T-helper 1 cell treated with Interleukin-12 subunit alpha and Interleukin-12 subunit beta and Interleukin-4 antibody, amounts not matched to agents 30 ng/mL and 1 ng/mL, for 36 hours (primary cell): ENCODE results near the gene CTDSP1. TPM values are rescaled to one million over a fixed set of nuclear protein-coding genes. Genes with fewer than 3 reads are reported as not detected.

Experiments used
- intact Hi-C: fragments of 100-400 bp; cut with micrococcal nuclease; formaldehyde crosslinking; loops from one replicate; pipeline ENCODE4 v1.15.1; 2024
- total RNA-seq: library from RNA; stranded (reverse); gene quantifications from 2 replicates; pipeline ENCODE4 v1.2.3, GENCODE V29; 2022

CTDSP1 gene
- 145 and 146 TPM in 2 replicates for total RNA-seq

GRCh38 chr2:218399391-218400166 is at the start of gene CTDSP1:
TSS of gene CTDSP1 (plus strand) at chr2:218399868. CDS start at chr2:218400091, 223 bp downstream.
- intact Hi-C loops = loop anchor here (1.0 to 5.0 kb wide), 5 partner anchors 763 to 1143 kb away; partner anchors contain the start of genes CHPF, CNPPD1, DNAJB2 and NHEJ1

- intact Hi-C loops = no loop called here
Measured at GRCh38 chr2:218354045-218354444, 45.6 kb upstream of the CTDSP1 start.

GRCh38 chr2:218354850-218355443 is 44.7 kb upstream of the CTDSP1 start:
- intact Hi-C loops = loop anchor here (5.0 kb wide), 1 partner anchor 33 kb away; no protein-coding TSS in a partner anchor

GRCh38 chr2:218357236-218358177 is 42.2 kb upstream of the CTDSP1 start:
- intact Hi-C loops = loop anchor here (2.0 to 5.0 kb wide), 3 partner anchors 35 to 65 kb away; partner anchors contain the start of gene TMBIM1

- intact Hi-C loops = no loop called here
Measured at GRCh38 chr2:218360453-218360852, 39.2 kb upstream of the CTDSP1 start.

- intact Hi-C loops = no loop called here
Measured at GRCh38 chr2:218362606-218363005, 37.1 kb upstream of the CTDSP1 start.

GRCh38 chr2:218363736-218364135 is 35.9 kb upstream of the CTDSP1 start:
- intact Hi-C loops = no loop called here

GRCh38 chr2:218364196-218364595 is 35.5 kb upstream of the CTDSP1 start:
- intact Hi-C loops = no loop called here

GRCh38 chr2:218366621-218367414 is 32.9 kb upstream of the CTDSP1 start:
- intact Hi-C loops = loop anchor here (2.0 kb wide), 1 partner anchor 30 kb away; no protein-coding TSS in a partner anchor

- intact Hi-C loops = loop anchor here (2.0 kb wide), 1 partner anchor 29 kb away; no protein-coding TSS in a partner anchor
Measured at GRCh38 chr2:218367415-218368149, 32.1 kb upstream of the CTDSP1 start.

GRCh38 chr2:218368150-218368528 is 31.5 kb upstream of the CTDSP1 start:
- intact Hi-C loops = no loop called here

GRCh38 chr2:218368621-218369153 is 31.0 kb upstream of the CTDSP1 start:
- intact Hi-C loops = no loop called here

GRCh38 chr2:218369330-218369729 is 30.3 kb upstream of the CTDSP1 start:
- intact Hi-C loops = no loop called here

GRCh38 chr2:218370410-218371063 is 29.1 kb upstream of the CTDSP1 start:
- intact Hi-C loops = no loop called here

- intact Hi-C loops = no loop called here
Measured at GRCh38 chr2:218371983-218372350, 27.7 kb upstream of the CTDSP1 start.

- intact Hi-C loops = no loop called here
Measured at GRCh38 chr2:218374795-218375194, 24.9 kb upstream of the CTDSP1 start.

- intact Hi-C loops = no loop called here
Measured at GRCh38 chr2:218375212-218375611, 24.5 kb upstream of the CTDSP1 start.

GRCh38 chr2:218378053-218378452 is 21.6 kb upstream of the CTDSP1 start:
- intact Hi-C loops = no loop called here

GRCh38 chr2:218381916-218382366 is 17.7 kb upstream of the CTDSP1 start, which contains the start of gene SLC11A1:
TSS of gene SLC11A1 (plus strand) at chr2:218382273. CDS start at chr2:218382369, 96 bp downstream.
- intact Hi-C loops = no loop called here
